Glutamatergic neuron (in vitro differentiated cells): ENCODE measurements around the gene ZFP1. TPM values are rescaled to one million over a fixed set of nuclear protein-coding genes. Genes with fewer than 3 reads are reported as not detected.

Experiments
- DNase-seq: peaks from one replicate; pipeline ENCODE4 v3.0.0; 2022
- H3K27ac Mint-ChIP-seq: one replicate; pipeline ENCODE4 v1.8.0; 2020; ENCODE audit warnings: mild to moderate bottlenecking, mixed read lengths, inconsistent platforms; ENCODE audit not compliant: unreplicated experiment
- H3K27me3 Mint-ChIP-seq: one replicate; pipeline ENCODE4 v1.8.0; 2020; ENCODE audit warnings: mild to moderate bottlenecking, moderate library complexity, mixed read lengths, inconsistent platforms; ENCODE audit not compliant: unreplicated experiment
- H3K36me3 Mint-ChIP-seq: one replicate; pipeline ENCODE4 v1.8.0; 2020; ENCODE audit warnings: mild to moderate bottlenecking, mixed read lengths, inconsistent platforms; ENCODE audit not compliant: unreplicated experiment
- H3K4me1 Mint-ChIP-seq: one replicate; pipeline ENCODE4 v1.8.0; 2020; ENCODE audit warnings: mild to moderate bottlenecking, low read depth, mixed read lengths, inconsistent platforms; ENCODE audit not compliant: unreplicated experiment
- H3K4me3 Mint-ChIP-seq: one replicate; pipeline ENCODE4 v1.8.0; 2020; ENCODE audit warnings: mild to moderate bottlenecking, mixed read lengths, inconsistent platforms; ENCODE audit not compliant: unreplicated experiment
- H3K9me3 Mint-ChIP-seq: one replicate; pipeline ENCODE4 v1.8.0; 2020; ENCODE audit warnings: mild to moderate bottlenecking, moderate library complexity, mixed read lengths, inconsistent platforms; ENCODE audit not compliant: unreplicated experiment
- CTCF ChIP-seq: fragments of 200-600 bp; sonication (generic); IDR thresholded peaks from one replicate; pipeline ENCODE4 v1.5.0; 2021; ENCODE audit not compliant: partially characterized antibody, unreplicated experiment
- total RNA-seq: library from RNA; stranded (reverse); fragmentation: NEBNext Ultra II Directional; extraction: Animal tissue kit (Norgen Biotek cat#: 25700); gene quantifications from one replicate; pipeline ENCODE4 v1.2.1, GENCODE V29; 2021; ENCODE audit not compliant: unreplicated experiment

The ZFP1 gene
- total RNA-seq, 1 donor from 2014 or later, result 16.1 TPM

GRCh38 chr16:75110637-75111513, 37.4 kb upstream of the ZFP1 start:
- Mint-ChIP-seq H3K4me3 (peak overlapping the region; percentile 79), H3K9me3 (peaks cover 11% of the 10 kb centered on the region), H3K27ac (peak overlapping the region; percentile 97), H3K4me1 (peaks cover 14% of the 10 kb centered on the region), H3K36me3 (no peaks in the 10 kb centered on the region), H3K27me3 (peaks cover 10% of the 10 kb centered on the region)
- peak; percentile 86 for TF ChIP-seq CTCF
- peak; percentile 89 for DNase-seq

GRCh38 chr16:75111514-75111940, 36.8 kb upstream of the ZFP1 start:
- H3K27me3 Mint-ChIP-seq, result peaks cover 10% of the 10 kb centered on the region
- DNase-seq, result no peak
- TF ChIP-seq CTCF, result peak; percentile 55
- H3K9me3 Mint-ChIP-seq, result peaks cover 11% of the 10 kb centered on the region
- no peak overlapping the region for H3K4me3 Mint-ChIP-seq
- H3K27ac Mint-ChIP-seq, result peak overlapping the region; percentile 38
- H3K36me3 Mint-ChIP-seq, result no peaks in the 10 kb centered on the region
- peaks cover 14% of the 10 kb centered on the region for H3K4me1 Mint-ChIP-seq

GRCh38 chr16:75111961-75112733, 36.2 kb upstream of the ZFP1 start:
- Mint-ChIP-seq H3K36me3 (no peaks in the 10 kb centered on the region), H3K27me3 (peaks cover 10% of the 10 kb centered on the region), H3K27ac (peak overlapping the region; percentile 38), H3K4me3 (no peak overlapping the region), H3K4me1 (peaks cover 14% of the 10 kb centered on the region), H3K9me3 (peaks cover 11% of the 10 kb centered on the region)
- no peak for DNase-seq
- TF ChIP-seq CTCF, result no peak

- Mint-ChIP-seq H3K27ac (peak overlapping the region; percentile 73), H3K27me3 (peaks cover 10% of the 10 kb centered on the region), H3K4me3 (no peak overlapping the region), H3K36me3 (no peaks in the 10 kb centered on the region), H3K9me3 (peaks cover 11% of the 10 kb centered on the region), H3K4me1 (peaks cover 14% of the 10 kb centered on the region)
- no peak for TF ChIP-seq CTCF
- DNase-seq, result no peak
These were observed 35.4 kb upstream of the ZFP1 start for GRCh38 chr16:75112734-75113491.
